Omental fat pad (tissue), 4 donors: ENCODE measurements around the gene BIN2. TPM values are rescaled to one million over a fixed set of nuclear protein-coding genes. Genes with fewer than 3 reads are reported as not detected.

Source experiments
- ATAC-seq: fragments of 150-250 bp; one replicate; pipeline ENCODE4 v1.9.1; 2016; ENCODE audit warnings: mild to moderate bottlenecking, moderate library complexity; ENCODE audit not compliant: low FRiP score
- DNase-seq: peaks from one replicate; pipeline ENCODE4 v3.0.0-alpha.2; 2019; ENCODE audit warnings: low spot score
- total RNA-seq, 4 donors: library from RNA; depleted of rRNA; stranded (reverse); fragments of >200 nt; gene quantifications; one replicate each; pipeline ENCODE4 v1.1.0, GENCODE V29; 2016
- TF ChIP-seq, protein P1 (sequence below), 3 donors: fragments of 450-650 bp; IDR thresholded peaks; one replicate each; pipeline ENCODE4 v1.5.1; 2016 to 2017; ENCODE audit warnings: antibody characterized with exemption in 3 of 3, mild to moderate bottlenecking in 3 of 3, moderate library complexity in 2 of 3

Gene BIN2
- total RNA-seq, 4 donors from 2014 or later: 4.8 to 26.5 (median 13.0) TPM

DNA sequence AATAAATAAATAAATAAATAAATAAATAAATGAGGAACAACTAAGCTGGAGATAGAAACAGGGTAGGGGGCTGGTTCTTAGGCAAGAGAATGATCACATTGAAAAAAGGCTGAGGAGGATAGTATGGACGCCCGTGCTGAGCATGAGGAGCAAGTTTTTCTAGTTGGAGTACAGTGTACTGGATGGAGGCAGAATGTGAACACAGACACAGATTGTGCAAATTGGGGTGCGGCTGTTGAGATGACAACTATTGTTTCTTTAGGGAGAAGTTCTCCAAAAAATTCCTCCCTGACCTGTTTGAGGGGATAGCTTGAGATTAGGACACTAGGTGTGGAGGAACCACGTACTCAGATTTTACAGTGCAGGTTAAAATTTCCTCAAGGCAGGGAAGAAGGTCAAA lies 979 bp upstream of the BIN2 start:
- ATAC-seq: no peak
- DNase-seq: no peak
- TF ChIP-seq, protein P1, sequence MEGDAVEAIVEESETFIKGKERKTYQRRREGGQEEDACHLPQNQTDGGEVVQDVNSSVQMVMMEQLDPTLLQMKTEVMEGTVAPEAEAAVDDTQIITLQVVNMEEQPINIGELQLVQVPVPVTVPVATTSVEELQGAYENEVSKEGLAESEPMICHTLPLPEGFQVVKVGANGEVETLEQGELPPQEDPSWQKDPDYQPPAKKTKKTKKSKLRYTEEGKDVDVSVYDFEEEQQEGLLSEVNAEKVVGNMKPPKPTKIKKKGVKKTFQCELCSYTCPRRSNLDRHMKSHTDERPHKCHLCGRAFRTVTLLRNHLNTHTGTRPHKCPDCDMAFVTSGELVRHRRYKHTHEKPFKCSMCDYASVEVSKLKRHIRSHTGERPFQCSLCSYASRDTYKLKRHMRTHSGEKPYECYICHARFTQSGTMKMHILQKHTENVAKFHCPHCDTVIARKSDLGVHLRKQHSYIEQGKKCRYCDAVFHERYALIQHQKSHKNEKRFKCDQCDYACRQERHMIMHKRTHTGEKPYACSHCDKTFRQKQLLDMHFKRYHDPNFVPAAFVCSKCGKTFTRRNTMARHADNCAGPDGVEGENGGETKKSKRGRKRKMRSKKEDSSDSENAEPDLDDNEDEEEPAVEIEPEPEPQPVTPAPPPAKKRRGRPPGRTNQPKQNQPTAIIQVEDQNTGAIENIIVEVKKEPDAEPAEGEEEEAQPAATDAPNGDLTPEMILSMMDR (IDR thresholded peaks at IDR 0.05): no peak

DNA sequence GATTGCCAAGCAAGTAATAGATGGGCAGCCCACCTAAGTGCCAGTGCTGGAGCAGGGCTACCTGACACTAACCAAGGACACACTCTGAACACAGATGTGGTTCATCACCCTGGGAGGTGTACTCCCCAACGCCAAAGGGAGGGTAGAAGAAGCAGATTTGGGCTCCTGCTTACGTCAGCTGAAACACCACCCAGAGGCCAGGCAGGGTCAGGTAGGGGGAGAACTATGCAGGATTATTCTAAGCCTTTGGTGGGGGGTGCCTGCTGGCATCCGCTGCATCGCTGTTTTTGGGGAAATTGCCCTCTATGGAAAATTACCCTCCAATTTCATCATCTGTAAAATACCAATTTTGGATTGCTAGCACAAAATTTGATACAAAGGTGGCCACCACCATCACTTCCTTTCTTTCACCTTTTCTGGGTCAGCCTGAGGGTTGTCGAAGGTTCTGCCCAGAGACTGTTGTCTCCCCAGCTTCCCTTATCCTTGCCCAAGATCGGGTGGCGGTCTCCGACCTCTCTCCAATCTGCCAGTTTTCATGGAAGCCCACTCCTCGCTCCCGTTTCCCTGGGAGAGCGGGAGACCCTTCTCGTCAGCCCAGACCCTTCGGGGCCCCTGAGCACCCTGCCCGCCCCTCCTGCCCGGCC lies 535 bp downstream of the BIN2 start:
- no peak for DNase-seq
- TF ChIP-seq, protein P1 (IDR thresholded peaks at IDR 0.05): no peak
- ATAC-seq: no peak

DNA sequence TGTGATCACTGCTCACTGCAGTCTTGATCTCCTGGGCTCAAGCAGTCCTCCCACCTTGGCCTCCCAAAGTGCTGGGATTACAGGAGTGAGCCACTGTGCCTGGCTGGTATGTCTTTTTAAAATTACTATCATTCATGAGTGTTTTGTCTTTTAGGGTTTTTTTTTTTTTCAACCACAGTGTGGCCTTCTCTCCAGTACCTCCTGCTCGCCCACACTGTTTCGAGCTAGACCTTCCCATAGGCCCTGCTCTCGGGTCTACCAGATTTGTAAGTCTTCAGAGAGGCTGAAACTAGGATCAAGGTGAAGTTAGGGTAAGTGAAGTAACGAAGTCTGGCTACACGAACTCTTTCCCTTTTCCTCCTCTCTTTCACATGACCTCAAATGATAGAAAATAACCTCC lies 1.5 kb downstream of the BIN2 start:
- TF ChIP-seq, protein P1 (IDR thresholded peaks at IDR 0.05): no peak
- DNase-seq (no peak), ATAC-seq (no peak)

DNA sequence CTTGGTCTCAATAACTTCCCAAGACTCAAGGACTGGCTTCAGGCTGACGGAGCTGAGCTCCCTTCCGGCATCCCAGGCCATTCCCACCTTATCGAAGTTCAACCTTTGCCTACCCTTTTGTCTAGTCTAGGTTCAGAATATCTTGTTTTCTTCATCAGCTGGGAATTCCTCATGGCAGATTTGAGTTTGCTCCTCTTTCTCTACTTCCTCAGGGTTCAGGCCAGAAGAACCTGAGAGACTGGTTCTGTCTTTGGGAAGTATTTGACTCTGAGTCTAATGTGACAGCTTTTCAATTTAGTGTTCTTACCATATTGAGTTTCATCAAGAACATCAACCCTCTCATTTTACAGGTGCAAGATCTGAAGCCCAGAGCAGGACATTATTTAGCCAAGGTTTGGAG lies 2.1 kb downstream of the BIN2 start:
- ATAC-seq: no peak
- TF ChIP-seq, protein P1 (IDR thresholded peaks at IDR 0.05): no peak

DNA sequence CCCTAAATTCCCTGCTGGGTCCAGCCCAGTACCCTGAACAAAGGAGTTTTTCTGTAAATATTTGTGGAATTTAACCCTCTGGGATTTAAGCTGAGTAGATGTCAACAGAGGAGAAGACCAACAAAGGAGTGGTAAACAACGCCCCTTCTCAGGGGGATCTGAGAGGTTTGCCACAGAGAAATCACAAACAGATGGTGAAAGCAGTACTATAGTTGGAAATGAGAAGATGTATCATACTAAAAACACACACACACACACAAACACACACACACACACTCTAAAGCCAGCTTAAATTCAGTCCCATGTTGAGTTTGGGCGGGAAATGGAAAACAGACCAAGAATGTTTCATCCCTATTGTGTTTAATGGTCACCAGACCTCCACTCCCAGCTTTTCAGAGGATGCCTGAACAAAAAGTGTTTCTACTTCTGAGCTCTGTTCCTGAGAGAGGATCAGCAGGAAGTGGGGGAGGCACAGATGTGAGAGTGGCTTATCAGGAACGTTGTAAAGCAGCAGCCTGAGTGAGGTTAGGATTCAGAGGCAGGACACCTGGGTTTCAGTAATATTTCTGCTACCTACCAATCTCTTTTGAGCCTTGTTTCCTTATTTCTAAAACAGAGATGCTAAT lies 3.2 kb downstream of the BIN2 start:
- ATAC-seq (no peak), DNase-seq (no peak)
- TF ChIP-seq, protein P1 (IDR thresholded peaks at IDR 0.05): no peak

More for the DNA sequence above, 2.1 kb downstream of the BIN2 start:
- no peak for DNase-seq

DNA sequence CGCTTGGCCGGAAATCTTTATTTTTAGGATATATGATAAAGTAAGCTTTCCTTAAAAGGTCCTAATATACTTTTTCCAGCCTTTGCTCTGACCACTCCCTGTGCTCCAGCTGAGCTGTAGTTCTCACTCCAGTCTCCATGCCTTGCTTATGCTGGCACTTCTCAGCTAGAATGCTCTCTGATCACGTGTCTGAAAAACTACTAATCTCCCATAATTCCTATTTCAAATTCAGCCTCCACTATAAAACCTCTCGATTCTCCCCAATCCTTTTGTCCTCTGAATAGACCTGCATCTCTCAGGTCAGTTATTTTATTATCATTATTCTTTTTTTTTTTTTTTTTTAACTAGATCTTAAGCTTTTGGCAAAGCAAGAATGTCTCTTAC lies 3.7 kb downstream of the BIN2 start:
- ATAC-seq (no peak), DNase-seq (no peak)
- TF ChIP-seq, protein P1 (IDR thresholded peaks at IDR 0.05): no peak
